GM10266 (cell line): ENCODE data around the gene HOXA11.

ENCODE experiments used
- DNase-seq: peaks from one replicate; pipeline ENCODE4 v3.0.0; 2012; ENCODE audit errors: extremely low spot score
- TF ChIP-seq, protein P1 (sequence below): IDR thresholded peaks from 2 replicates; pipeline ENCODE4 v1.5.1; 2012; ENCODE audit warnings: mild to moderate bottlenecking, low read depth; ENCODE audit not compliant: control insufficient read depth, insufficient read depth; ENCODE audit errors: missing control alignments

The HOXA11 gene

GRCh38 chr7:27205325-27206280, 20.6 kb upstream of the HOXA11 start:
- no peak for DNase-seq

DNA sequence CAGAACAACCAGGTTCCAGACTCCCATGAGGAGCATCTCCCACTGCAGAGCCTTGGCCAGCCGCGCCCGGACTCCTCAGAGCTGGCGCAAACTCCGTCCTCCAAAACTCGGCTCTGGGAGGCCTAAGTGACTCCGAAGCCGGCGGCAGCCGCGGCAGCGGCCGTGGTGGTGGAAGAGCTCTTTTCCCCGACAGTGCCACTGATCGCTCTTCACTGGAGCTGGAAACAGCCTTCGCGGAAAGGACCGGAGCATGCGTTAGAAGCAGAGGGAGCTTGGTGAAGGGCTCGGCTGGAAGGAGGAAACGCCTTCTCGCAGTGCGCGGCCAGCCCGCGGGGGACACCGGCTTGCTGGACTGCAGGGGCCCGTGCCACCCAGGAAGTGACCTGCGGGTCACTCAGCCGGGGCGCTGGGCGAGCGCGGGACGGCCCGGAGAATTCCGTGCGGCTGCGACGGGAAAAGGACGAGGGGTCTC, 19.9 kb upstream of the HOXA11 start:
- DNase-seq, result no peak
- TF ChIP-seq, protein P1, sequence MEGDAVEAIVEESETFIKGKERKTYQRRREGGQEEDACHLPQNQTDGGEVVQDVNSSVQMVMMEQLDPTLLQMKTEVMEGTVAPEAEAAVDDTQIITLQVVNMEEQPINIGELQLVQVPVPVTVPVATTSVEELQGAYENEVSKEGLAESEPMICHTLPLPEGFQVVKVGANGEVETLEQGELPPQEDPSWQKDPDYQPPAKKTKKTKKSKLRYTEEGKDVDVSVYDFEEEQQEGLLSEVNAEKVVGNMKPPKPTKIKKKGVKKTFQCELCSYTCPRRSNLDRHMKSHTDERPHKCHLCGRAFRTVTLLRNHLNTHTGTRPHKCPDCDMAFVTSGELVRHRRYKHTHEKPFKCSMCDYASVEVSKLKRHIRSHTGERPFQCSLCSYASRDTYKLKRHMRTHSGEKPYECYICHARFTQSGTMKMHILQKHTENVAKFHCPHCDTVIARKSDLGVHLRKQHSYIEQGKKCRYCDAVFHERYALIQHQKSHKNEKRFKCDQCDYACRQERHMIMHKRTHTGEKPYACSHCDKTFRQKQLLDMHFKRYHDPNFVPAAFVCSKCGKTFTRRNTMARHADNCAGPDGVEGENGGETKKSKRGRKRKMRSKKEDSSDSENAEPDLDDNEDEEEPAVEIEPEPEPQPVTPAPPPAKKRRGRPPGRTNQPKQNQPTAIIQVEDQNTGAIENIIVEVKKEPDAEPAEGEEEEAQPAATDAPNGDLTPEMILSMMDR, result no peak

More at GRCh38 chr7:27205325-27206280, 20.6 kb upstream of the HOXA11 start:
- TF ChIP-seq, protein P1, result no peak

- no peak for DNase-seq
Measured at GRCh38 chr7:27203964-27204594, 19.0 kb upstream of the HOXA11 start.

DNA sequence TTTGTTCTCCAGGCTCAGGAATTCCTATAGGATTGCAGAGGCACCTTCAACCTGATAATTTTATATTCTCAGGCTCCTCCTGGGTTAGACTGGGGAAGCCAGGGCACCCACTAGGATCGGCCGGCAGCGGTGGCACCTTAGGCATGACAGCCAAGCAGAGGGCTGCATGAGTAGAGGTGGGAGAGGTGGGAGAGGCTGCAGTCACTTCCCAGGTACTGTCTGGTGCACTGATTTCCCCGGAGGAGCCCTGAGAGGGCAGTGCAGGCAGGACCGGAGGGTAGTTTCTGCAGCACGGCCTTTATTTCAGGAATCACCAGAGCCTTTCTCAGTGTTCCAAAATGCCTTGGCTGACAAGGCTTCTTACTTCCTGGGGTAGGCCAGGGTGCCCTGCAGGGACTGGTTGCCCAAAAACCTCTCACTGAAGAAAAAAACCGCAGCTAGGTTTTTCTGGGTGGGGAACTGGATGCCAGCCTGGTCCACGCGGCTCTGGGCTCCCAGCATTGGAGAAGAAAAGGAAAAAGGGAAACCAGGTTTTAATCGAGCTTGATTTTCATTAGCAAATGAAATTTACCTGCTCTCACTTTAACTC, 18.4 kb upstream of the HOXA11 start:
- DNase-seq, result no peak
- TF ChIP-seq, protein P1, result no peak

More at GRCh38 chr7:27203964-27204594, 19.0 kb upstream of the HOXA11 start:
- TF ChIP-seq, protein P1, result no peak

DNA sequence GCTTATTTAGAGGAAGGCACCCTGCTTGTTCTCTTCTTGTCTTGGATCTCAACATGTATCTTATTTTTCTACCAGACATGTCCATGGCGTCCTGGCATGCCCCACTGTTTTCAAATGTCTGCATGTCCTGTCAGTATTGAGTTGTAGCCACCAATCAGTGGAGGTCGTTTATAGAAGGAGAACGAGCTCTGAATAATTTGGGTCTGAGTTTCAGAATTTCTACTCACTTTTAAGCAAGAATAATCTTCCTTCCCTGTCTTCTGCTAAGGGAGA, 17.8 kb upstream of the HOXA11 start:
- DNase-seq, result no peak
- TF ChIP-seq, protein P1, result no peak

- TF ChIP-seq, protein P1, result no peak
- DNase-seq, result no peak
Measured at GRCh38 chr7:27202018-27202861, 17.2 kb upstream of the HOXA11 start.
